SKM-1 (cell line): ENCODE measurements around the gene PLD3.

Experiments used
- DNase-seq: peaks from one replicate; lab custom pipeline; 2025; ENCODE audit not compliant: unreplicated experiment; lab: John Stamatoyannopoulos, UW

PLD3 gene

GRCh38 chr19:40348125-40348913 lies at the start of gene PLD3, which contains the start of gene C19orf47:
Gene PLD3 (plus strand): TSS chr19:40348695. CDS start chr19:40366484, 17,789 bp downstream.
Gene C19orf47 (minus strand): TSS chr19:40348397. CDS start chr19:40341857, 6,540 bp downstream.
- peak; percentile 97 for DNase-seq

GRCh38 chr19:40300668-40301067 lies 47.8 kb upstream of the PLD3 start:
- DNase-seq: no peak

- DNase-seq: no peak
Measured at GRCh38 chr19:40302224-40303011, 46.1 kb upstream of the PLD3 start.

- DNase-seq: no peak
Measured at GRCh38 chr19:40303765-40304164, 44.7 kb upstream of the PLD3 start.

- DNase-seq: no peak
Measured at GRCh38 chr19:40304306-40304705, 44.2 kb upstream of the PLD3 start.

- DNase-seq: peak; percentile 61
Measured at GRCh38 chr19:40305403-40305802, 43.1 kb upstream of the PLD3 start.

- no peak for DNase-seq
Measured at GRCh38 chr19:40309666-40310065, 38.8 kb upstream of the PLD3 start.

GRCh38 chr19:40312533-40312932 lies 36.0 kb upstream of the PLD3 start:
- DNase-seq: no peak

GRCh38 chr19:40313229-40313983 lies 35.1 kb upstream of the PLD3 start:
- DNase-seq: no peak

GRCh38 chr19:40314656-40315055 lies 33.8 kb upstream of the PLD3 start:
- peak; percentile 30 for DNase-seq

- DNase-seq: no peak
Measured at GRCh38 chr19:40315812-40316470, 32.6 kb upstream of the PLD3 start.

- DNase-seq: no peak
Measured at GRCh38 chr19:40317338-40317737, 31.2 kb upstream of the PLD3 start.

GRCh38 chr19:40320558-40320935 lies 27.9 kb upstream of the PLD3 start:
- DNase-seq: no peak

- no peak for DNase-seq
Measured at GRCh38 chr19:40321076-40321475, 27.4 kb upstream of the PLD3 start.

- DNase-seq: no peak
Measured at GRCh38 chr19:40321566-40322270, 26.8 kb upstream of the PLD3 start.

GRCh38 chr19:40322271-40322610 lies 26.3 kb upstream of the PLD3 start:
- DNase-seq: no peak

GRCh38 chr19:40322951-40323615 lies 25.4 kb upstream of the PLD3 start:
- DNase-seq: no peak

- DNase-seq: no peak
Measured at GRCh38 chr19:40323705-40324104, 24.8 kb upstream of the PLD3 start.

- no peak for DNase-seq
Measured at GRCh38 chr19:40326201-40326600, 22.3 kb upstream of the PLD3 start.

- no peak for DNase-seq
Measured at GRCh38 chr19:40331052-40331451, 17.4 kb upstream of the PLD3 start.
